ENCODE data around the gene ZFC3H1. TPM values are rescaled to one million over a fixed set of nuclear protein-coding genes. Genes with fewer than 3 reads are reported as not detected.

ZFC3H1 gene
- total RNA-seq, 1 donor: 47.1 TPM

- DNase-seq (ENCODE audit: low read depth): no peak
- TF ChIP-seq, protein P1, sequence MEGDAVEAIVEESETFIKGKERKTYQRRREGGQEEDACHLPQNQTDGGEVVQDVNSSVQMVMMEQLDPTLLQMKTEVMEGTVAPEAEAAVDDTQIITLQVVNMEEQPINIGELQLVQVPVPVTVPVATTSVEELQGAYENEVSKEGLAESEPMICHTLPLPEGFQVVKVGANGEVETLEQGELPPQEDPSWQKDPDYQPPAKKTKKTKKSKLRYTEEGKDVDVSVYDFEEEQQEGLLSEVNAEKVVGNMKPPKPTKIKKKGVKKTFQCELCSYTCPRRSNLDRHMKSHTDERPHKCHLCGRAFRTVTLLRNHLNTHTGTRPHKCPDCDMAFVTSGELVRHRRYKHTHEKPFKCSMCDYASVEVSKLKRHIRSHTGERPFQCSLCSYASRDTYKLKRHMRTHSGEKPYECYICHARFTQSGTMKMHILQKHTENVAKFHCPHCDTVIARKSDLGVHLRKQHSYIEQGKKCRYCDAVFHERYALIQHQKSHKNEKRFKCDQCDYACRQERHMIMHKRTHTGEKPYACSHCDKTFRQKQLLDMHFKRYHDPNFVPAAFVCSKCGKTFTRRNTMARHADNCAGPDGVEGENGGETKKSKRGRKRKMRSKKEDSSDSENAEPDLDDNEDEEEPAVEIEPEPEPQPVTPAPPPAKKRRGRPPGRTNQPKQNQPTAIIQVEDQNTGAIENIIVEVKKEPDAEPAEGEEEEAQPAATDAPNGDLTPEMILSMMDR (IDR thresholded peaks at IDR 0.05; ENCODE audit: insufficient read depth, low read depth, low read length): no peak
- H3K4me3 ChIP-seq (ENCODE audit: low read depth, low read length): no peak overlapping the region
These were observed 64.4 kb downstream of the ZFC3H1 start for GRCh38 chr12:71599210-71599609.

DNA sequence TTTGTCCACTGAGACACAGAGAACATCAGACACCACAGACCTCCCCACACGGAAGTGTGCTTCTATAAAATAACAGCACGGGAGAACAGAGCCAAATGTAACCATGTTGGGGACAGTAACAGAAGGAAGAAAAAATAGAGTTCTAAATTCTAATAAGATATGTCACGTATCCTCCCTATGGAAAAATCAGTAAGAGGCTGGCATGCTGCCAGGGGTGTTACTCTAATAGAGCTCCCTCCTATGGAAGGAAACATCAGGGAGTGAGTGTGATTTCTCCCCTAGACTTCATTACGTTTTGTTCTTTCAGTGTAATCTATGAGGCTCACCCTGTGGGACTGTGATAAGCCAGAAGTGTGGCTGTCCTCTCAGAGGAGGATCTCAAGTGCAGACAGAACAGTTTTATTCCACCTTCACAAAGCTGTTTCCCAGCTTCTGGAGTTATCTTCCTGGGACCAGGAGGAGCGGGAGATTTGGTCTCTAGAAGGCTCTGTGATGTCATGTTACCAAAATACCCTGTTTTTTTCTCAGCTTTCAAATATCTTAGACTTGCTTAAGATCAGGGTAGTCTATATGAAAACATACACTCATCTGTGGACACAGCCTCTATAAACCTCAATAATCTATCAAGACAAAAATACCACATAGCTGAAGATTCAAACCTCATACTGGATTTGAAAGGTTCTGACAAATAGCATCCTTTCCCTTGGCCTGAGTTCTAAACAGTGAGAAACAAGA is 69.3 kb downstream of the ZFC3H1 start:
- TF ChIP-seq, protein P1 (IDR thresholded peaks at IDR 0.05; ENCODE audit: insufficient read depth, low read depth, low read length): no peak
- DNase-seq (ENCODE audit: low read depth): peak; percentile 4
- no peak overlapping the region for H3K4me3 ChIP-seq (ENCODE audit: low read depth, low read length)

GRCh38 chr12:71592841-71593240 is 70.8 kb downstream of the ZFC3H1 start:
- no peak for DNase-seq (ENCODE audit: low read depth)
- H3K4me3 ChIP-seq (ENCODE audit: low read depth, low read length): no peak overlapping the region
- TF ChIP-seq, protein P1 (IDR thresholded peaks at IDR 0.05; ENCODE audit: insufficient read depth, low read depth, low read length): no peak

DNA sequence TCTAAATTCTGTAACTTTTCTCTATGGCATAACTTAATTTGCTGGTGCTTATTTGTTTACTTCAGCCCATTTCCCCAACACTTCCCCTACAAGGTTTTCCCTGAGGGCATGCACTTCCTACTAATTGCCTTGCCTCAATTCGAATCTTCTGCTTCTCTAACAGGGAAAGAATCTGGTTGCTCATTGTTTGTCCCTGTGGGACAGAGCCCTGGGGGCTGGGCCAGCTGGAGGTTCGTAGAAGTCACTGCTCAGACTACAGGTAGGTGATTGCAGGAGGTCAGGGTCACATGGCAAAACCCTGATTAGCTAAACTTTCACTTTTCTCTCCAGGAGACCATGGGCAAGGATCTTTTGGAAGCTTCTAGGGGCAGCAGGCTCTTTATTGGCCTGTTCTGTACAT is 72.0 kb downstream of the ZFC3H1 start:
- TF ChIP-seq, protein P1 (IDR thresholded peaks at IDR 0.05; ENCODE audit: insufficient read depth, low read depth, low read length): no peak
- no peak overlapping the region for H3K4me3 ChIP-seq (ENCODE audit: low read depth, low read length)
- DNase-seq (ENCODE audit: low read depth): no peak

DNA sequence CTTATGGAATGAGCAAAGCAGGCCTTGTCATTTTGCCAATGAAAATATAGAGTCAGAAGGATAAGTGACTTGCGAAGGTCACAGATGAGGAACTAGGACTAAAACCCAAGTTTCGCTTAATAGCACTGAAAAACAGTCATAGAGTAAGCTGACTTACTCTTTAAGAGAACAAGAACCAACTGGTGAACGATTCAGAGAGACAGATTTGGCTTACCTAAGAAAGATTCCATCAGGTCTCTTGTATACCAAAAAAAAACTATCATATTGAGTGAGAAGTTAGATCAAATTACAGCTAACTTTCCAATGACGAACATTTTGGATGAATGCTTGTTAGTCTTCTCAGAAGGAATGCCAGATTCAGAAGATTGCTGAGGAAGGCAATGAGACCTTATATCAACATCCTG is 74.2 kb downstream of the ZFC3H1 start:
- DNase-seq (ENCODE audit: low read depth): no peak
- no peak overlapping the region for H3K4me3 ChIP-seq (ENCODE audit: low read depth, low read length)

DNA sequence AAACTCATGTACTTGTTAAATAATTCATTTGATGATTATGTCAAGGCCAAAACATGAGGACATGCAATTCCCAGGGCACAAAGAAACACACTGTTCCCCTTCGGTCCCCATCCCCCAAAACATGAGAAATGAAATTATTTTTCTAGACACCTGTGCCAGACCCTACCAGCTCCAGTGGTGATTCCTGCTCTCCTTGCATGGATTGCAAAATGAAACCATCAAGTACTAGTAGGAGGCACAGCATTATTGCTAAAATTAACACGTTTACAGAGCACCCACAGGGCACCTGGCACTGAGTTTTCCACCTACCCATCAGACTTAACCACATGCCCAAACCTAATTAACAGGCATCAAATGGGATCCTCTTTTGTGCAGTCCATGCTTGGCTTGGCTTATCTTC is 76.6 kb downstream of the ZFC3H1 start:
- no peak for DNase-seq (ENCODE audit: low read depth)
- H3K4me3 ChIP-seq (ENCODE audit: low read depth, low read length): no peak overlapping the region
- TF ChIP-seq, protein P1 (IDR thresholded peaks at IDR 0.05; ENCODE audit: insufficient read depth, low read depth, low read length): no peak

More for the DNA sequence above, 74.2 kb downstream of the ZFC3H1 start:
- TF ChIP-seq, protein P1 (IDR thresholded peaks at IDR 0.05; ENCODE audit: insufficient read depth, low read depth, low read length): no peak

DNA sequence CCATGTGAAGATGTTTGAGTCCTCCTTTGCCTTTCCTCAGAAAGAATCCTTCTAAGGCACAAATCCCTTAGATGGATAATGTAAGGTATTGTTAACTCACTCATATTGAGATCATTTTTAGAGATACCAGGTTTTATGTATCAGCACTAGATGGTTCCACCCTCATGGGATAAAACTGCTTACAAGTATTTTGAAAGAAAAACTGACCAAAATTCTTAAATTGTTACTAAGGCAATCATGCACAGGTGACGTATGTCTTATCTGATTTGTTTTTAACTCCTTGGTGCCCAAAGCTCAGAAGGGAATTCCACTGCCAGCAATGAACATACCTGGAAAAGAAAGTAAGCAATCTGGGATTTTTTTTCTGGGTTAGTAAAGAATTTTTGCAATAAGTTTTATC is 78.4 kb downstream of the ZFC3H1 start:
- DNase-seq (ENCODE audit: low read depth): no peak
- no peak overlapping the region for H3K4me3 ChIP-seq (ENCODE audit: low read depth, low read length)
- TF ChIP-seq, protein P1 (IDR thresholded peaks at IDR 0.05; ENCODE audit: insufficient read depth, low read depth, low read length): no peak
